K562 (cell line): ENCODE measurements around the gene DOK3. TPM values are rescaled to one million over a fixed set of nuclear protein-coding genes. Genes with fewer than 3 reads are reported as not detected.

Source experiments
- CC2D1A ChIP-seq: fragments of 450-650 bp; IDR thresholded peaks from 2 replicates; pipeline ENCODE4 v1.6.1; 2017; ENCODE audit warnings: mild to moderate bottlenecking
- CHCHD3 ChIP-seq: fragments of 250-450 bp; sonication (Bioruptor Pico); IDR thresholded peaks from 2 replicates; pipeline ENCODE4 v2.1.2; 2022; ENCODE audit warnings: mild to moderate bottlenecking
- ERF ChIP-seq: fragments of 450-650 bp; formaldehyde crosslinking; IDR thresholded peaks from 2 replicates; pipeline ENCODE4 v1.4.0; 2020; ENCODE audit warnings: mild to moderate bottlenecking, mixed read lengths
- EWSR1 ChIP-seq: fragments of 450-650 bp; IDR thresholded peaks from 2 replicates; pipeline ENCODE4 v1.6.1; 2018; ENCODE audit warnings: borderline replicate concordance, mild to moderate bottlenecking, low read depth, moderate library complexity; ENCODE audit not compliant: partially characterized antibody
- FIP1L1 ChIP-seq: fragments of 200-400 bp; formaldehyde crosslinking; IDR thresholded peaks from 2 replicates; pipeline ENCODE4 v1.6.1; 2018; ENCODE audit warnings: mild to moderate bottlenecking, low read depth, low read length; ENCODE audit not compliant: poor library complexity, severe bottlenecking
- FOXM1 ChIP-seq, 2 experiments: fragments of 450-650 bp in 1 of 2; sonication (generic) in 1 of 2; formaldehyde crosslinking in 1 of 2; IDR thresholded peaks; 2 replicates each; pipeline versions ENCODE4 v1.6.1 to v1.9.0; 2017 to 2022; ENCODE audit warnings: low read depth in 2 of 2, mild to moderate bottlenecking in 2 of 2, missing genetic modification reagents in 1 of 2, moderate library complexity in 1 of 2
- GABPA ChIP-seq: fragments of 200-800 bp; sonication (Bioruptor generic); conservative IDR thresholded peaks from 2 replicates; pipeline ENCODE4 v1.6.1; 2016; ENCODE audit warnings: low read depth, missing genetic modification characterization, missing compliant biosample characterization
- GABPB1 ChIP-seq: sonication (generic); formaldehyde crosslinking; IDR thresholded peaks from 2 replicates; pipeline ENCODE4 v1.8.0; 2022; ENCODE audit warnings: mild to moderate bottlenecking, missing genetic modification reagents
- ILK ChIP-seq: fragments of 450-650 bp; IDR thresholded peaks from 2 replicates; pipeline ENCODE4 v1.6.1; 2016; ENCODE audit warnings: missing genetic modification characterization, low read depth, mild to moderate bottlenecking, missing compliant biosample characterization, moderate library complexity, borderline replicate concordance
- NBN ChIP-seq: fragments of 450-650 bp; IDR thresholded peaks from 2 replicates; pipeline ENCODE4 v1.6.1; 2016; ENCODE audit warnings: low read depth, mild to moderate bottlenecking
- RNF2 ChIP-seq: sonication (generic); IDR thresholded peaks from 2 replicates; pipeline ENCODE4 v1.6.1; 2016
- TAF7 ChIP-seq: fragments of 450-650 bp; IDR thresholded peaks from 2 replicates; pipeline ENCODE4 v1.6.1; 2016; ENCODE audit warnings: missing genetic modification characterization, missing compliant biosample characterization
- ZBED1 ChIP-seq: IDR thresholded peaks from 2 replicates; pipeline ENCODE4 v1.6.1; 2014
- ZNF165 ChIP-seq: fragments of 250-450 bp; sonication (Bioruptor Pico); IDR thresholded peaks from 2 replicates; pipeline ENCODE4 v1.4.0; 2020; ENCODE audit warnings: borderline replicate concordance
- ZNF23 ChIP-seq: fragments of 250-450 bp; sonication (Bioruptor Pico); IDR thresholded peaks from 2 replicates; pipeline ENCODE4 v1.4.0; 2020; ENCODE audit warnings: mild to moderate bottlenecking
- polyA plus RNA-seq, 8 experiments: library from polyadenylated mRNA; depleted of rRNA in 4 of 8; stranded (reverse) in 5 of 8; unstranded in 3 of 8; fragments of >200 nt; fragmentation: Nextera tagmentation in 2 of 8; fragmentation: Illumina TruSeq in 1 of 8; extraction: Ambion mirVana in 2 of 8; extraction: Trizol in 1 of 8; gene quantifications; 2 replicates each; pipeline versions ENCODE4 v1.2.1 to v1.2.3, GENCODE V29; 2011 to 2014; ENCODE audit warnings: inconsistent platforms in 1 of 8, missing spikeins in 1 of 8
- total RNA-seq, 7 experiments: library from RNA; depleted of rRNA in 6 of 7; stranded (reverse); fragments of >200 nt in 6 of 7; fragmentation: Illumina TruSeq in 2 of 7; extraction: Trizol in 2 of 7; gene quantifications; 2 replicates each; pipeline versions ENCODE4 v1.2.1 to v1.2.3, GENCODE V29; 2011 to 2021; ENCODE audit warnings: low replicate concordance in 1 of 7
- TF ChIP-seq, protein P1 (sequence below): fragments of 250-450 bp; sonication (Bioruptor Pico); IDR thresholded peaks from 2 replicates; pipeline ENCODE4 v1.4.0; 2020; ENCODE audit warnings: mild to moderate bottlenecking, moderate library complexity
- TF ChIP-seq, protein P2 (sequence below): conservative IDR thresholded peaks from 2 replicates; pipeline ENCODE4 v1.6.1; 2011; ENCODE audit warnings: low read depth, mild to moderate bottlenecking, low read length; ENCODE audit not compliant: control insufficient read depth
- TF ChIP-seq, protein P3 (sequence below), 2 experiments: fragments of 450-650 bp; IDR thresholded peaks; 2 replicates each; pipeline ENCODE4 v1.6.1; 2018; ENCODE audit warnings: mild to moderate bottlenecking in 2 of 2, low read depth in 1 of 2; ENCODE audit not compliant: partially characterized antibody in 2 of 2

The DOK3 gene
- total and polyA plus RNA-seq, 9 of the 15 experiments (the other 6 are each of a cell fraction or from before 2014, with no cell fraction given), result 1.3 to 23.0 (median 8.0) TPM

DNA sequence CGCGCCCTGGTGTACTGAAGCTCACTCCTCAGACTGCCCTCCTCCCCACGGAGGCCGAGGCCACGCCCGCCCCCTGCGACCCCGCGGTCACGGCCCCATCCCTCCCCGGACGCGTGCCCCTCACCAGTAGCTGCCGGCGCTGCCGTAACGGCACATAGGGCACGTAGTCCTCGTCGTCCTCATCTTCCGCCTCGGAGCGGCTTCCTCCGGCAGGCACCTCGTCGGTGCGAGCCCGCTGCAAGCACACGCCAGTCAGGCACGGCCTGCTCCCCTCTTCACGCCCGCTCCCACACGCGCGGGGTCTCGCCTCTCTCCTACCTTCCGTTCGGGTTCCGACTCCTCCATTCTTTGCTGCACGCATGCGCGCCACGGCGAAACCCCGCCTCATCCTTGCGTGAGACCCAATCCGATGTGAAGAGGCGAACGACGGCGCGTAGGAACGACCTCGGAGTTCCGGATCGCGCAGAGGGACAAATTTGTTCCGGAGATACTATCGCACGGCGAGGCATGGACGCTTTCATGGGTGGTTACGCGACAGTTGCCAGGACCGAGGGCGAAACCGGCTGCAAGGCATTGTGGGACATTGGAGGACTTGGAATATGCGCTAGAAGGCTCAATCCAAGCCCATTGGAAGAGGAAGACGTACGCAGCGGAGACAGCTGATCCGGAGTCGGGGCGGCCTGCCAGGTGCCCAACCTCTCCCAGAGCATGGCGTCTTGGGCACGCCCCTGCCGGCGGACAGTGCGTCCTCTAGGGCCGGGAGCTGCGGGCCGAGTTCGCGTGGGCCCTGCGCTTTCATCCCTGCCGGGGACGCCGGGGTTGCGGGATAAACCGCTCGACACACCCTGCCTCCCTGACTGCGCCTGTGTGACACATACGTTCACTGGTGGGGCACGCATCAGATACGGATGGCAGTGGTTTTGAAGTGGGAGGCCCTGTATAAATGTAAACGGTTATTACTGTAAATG, 7.3 kb upstream of the DOK3 start, which contains the start of gene DDX41 (continued):
- TF ChIP-seq, protein P1, sequence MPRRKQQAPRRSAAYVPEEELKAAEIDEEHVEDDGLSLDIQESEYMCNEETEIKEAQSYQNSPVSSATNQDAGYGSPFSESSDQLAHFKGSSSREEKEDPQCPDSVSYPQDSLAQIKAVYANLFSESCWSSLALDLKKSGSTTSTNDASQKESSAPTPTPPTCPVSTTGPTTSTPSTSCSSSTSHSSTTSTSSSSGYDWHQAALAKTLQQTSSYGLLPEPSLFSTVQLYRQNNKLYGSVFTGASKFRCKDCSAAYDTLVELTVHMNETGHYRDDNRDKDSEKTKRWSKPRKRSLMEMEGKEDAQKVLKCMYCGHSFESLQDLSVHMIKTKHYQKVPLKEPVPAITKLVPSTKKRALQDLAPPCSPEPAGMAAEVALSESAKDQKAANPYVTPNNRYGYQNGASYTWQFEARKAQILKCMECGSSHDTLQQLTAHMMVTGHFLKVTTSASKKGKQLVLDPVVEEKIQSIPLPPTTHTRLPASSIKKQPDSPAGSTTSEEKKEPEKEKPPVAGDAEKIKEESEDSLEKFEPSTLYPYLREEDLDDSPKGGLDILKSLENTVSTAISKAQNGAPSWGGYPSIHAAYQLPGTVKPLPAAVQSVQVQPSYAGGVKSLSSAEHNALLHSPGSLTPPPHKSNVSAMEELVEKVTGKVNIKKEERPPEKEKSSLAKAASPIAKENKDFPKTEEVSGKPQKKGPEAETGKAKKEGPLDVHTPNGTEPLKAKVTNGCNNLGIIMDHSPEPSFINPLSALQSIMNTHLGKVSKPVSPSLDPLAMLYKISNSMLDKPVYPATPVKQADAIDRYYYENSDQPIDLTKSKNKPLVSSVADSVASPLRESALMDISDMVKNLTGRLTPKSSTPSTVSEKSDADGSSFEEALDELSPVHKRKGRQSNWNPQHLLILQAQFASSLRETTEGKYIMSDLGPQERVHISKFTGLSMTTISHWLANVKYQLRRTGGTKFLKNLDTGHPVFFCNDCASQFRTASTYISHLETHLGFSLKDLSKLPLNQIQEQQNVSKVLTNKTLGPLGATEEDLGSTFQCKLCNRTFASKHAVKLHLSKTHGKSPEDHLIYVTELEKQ (CRISPR knock-in tag), result no peak
- peak; percentile 88; the same call in 1 of the 2 replicates for TF ChIP-seq NBN
- TF ChIP-seq ILK (tag), result no peak
- peak; percentile 56; the same call in 1 of the 2 replicates for TF ChIP-seq FOXM1 (IDR thresholded peaks at IDR 0.05; ENCODE audit: low read depth)
- TF ChIP-seq FOXM1 (CRISPR knock-in tag; IDR thresholded peaks at IDR 0.05; ENCODE audit: low read depth), result peak; percentile 45; the same call in 1 of the 2 replicates
- peak; percentile 68; the same call in 1 of the 2 replicates for TF ChIP-seq CHCHD3 (CRISPR knock-in tag)
- peak; percentile 29; the same call in 1 of the 2 replicates for TF ChIP-seq ZBED1
- peak; percentile 58; the same call in 1 of the 2 replicates for TF ChIP-seq TAF7
- TF ChIP-seq, protein P2, sequence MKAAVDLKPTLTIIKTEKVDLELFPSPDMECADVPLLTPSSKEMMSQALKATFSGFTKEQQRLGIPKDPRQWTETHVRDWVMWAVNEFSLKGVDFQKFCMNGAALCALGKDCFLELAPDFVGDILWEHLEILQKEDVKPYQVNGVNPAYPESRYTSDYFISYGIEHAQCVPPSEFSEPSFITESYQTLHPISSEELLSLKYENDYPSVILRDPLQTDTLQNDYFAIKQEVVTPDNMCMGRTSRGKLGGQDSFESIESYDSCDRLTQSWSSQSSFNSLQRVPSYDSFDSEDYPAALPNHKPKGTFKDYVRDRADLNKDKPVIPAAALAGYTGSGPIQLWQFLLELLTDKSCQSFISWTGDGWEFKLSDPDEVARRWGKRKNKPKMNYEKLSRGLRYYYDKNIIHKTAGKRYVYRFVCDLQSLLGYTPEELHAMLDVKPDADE, result peak; percentile 73; the same call in 1 of the 2 replicates
- TF ChIP-seq, protein P3, sequence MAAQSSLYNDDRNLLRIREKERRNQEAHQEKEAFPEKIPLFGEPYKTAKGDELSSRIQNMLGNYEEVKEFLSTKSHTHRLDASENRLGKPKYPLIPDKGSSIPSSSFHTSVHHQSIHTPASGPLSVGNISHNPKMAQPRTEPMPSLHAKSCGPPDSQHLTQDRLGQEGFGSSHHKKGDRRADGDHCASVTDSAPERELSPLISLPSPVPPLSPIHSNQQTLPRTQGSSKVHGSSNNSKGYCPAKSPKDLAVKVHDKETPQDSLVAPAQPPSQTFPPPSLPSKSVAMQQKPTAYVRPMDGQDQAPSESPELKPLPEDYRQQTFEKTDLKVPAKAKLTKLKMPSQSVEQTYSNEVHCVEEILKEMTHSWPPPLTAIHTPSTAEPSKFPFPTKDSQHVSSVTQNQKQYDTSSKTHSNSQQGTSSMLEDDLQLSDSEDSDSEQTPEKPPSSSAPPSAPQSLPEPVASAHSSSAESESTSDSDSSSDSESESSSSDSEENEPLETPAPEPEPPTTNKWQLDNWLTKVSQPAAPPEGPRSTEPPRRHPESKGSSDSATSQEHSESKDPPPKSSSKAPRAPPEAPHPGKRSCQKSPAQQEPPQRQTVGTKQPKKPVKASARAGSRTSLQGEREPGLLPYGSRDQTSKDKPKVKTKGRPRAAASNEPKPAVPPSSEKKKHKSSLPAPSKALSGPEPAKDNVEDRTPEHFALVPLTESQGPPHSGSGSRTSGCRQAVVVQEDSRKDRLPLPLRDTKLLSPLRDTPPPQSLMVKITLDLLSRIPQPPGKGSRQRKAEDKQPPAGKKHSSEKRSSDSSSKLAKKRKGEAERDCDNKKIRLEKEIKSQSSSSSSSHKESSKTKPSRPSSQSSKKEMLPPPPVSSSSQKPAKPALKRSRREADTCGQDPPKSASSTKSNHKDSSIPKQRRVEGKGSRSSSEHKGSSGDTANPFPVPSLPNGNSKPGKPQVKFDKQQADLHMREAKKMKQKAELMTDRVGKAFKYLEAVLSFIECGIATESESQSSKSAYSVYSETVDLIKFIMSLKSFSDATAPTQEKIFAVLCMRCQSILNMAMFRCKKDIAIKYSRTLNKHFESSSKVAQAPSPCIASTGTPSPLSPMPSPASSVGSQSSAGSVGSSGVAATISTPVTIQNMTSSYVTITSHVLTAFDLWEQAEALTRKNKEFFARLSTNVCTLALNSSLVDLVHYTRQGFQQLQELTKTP (IDR thresholded peaks at IDR 0.05; ENCODE audit: low read depth in 1 of 2, partially characterized antibody in 2 of 2), result peak; percentile 49 to 66
- TF ChIP-seq RNF2, result peak; percentile 92
- TF ChIP-seq CC2D1A, result no peak
- TF ChIP-seq ZNF23, result no peak
- peak; percentile 91 for TF ChIP-seq ERF
- TF ChIP-seq GABPA (tag), result peak; percentile 52
- TF ChIP-seq GABPB1 (CRISPR knock-in tag), result peak; percentile 88
- TF ChIP-seq FIP1L1, result peak; percentile 43
- no peak for TF ChIP-seq EWSR1
- no peak for TF ChIP-seq ZNF165
